Pulmonary artery endothelial cell (primary cell): ENCODE measurements around the gene IP6K3. TPM values are rescaled to one million over a fixed set of nuclear protein-coding genes. Genes with fewer than 3 reads are reported as not detected.

Source experiments
- DNase-seq: peaks from one replicate; pipeline ENCODE4 v3.0.0-alpha.2; 2011; ENCODE audit warnings: low read depth, low spot score
- total RNA-seq: library from RNA; depleted of rRNA; stranded (reverse); fragments of >200 nt; gene quantifications from 2 replicates; pipeline ENCODE4 v1.2.3, GENCODE V29; 2014

Gene IP6K3
- total RNA-seq, 1 donor from 2014 or later, result not detected

DNA sequence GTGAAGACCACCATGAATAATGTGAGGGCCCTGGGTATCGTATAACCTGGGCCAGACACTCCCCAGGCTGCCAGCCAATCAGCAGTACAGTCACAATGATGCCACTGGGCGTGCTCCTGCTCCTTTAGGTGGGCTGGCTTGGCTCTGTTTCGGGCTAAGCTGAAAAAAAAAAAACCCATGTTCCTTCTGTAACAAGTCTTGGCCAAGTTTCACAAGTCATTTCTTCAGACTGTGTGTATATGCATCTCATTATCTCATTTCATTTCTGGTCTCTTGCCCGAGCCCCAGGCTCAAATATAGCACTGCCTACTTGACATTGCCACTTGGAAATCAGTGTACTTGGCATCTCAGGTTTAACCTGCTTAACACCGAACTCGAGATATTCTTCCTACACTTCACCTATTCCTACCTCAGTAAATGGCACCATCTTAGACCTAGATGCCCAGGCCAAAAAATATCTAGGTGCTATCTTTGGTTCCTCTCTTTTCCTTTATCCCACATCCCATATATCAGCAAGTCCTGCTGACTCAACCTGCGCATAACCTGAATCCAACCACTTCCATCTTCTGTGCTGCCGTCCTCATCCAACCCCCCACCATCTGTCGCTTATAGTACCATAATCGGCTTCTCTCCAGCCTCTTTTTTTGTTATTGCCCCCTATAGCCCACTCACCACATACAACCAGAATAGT lies 37.0 kb downstream of the IP6K3 start:
- no peak for DNase-seq

DNA sequence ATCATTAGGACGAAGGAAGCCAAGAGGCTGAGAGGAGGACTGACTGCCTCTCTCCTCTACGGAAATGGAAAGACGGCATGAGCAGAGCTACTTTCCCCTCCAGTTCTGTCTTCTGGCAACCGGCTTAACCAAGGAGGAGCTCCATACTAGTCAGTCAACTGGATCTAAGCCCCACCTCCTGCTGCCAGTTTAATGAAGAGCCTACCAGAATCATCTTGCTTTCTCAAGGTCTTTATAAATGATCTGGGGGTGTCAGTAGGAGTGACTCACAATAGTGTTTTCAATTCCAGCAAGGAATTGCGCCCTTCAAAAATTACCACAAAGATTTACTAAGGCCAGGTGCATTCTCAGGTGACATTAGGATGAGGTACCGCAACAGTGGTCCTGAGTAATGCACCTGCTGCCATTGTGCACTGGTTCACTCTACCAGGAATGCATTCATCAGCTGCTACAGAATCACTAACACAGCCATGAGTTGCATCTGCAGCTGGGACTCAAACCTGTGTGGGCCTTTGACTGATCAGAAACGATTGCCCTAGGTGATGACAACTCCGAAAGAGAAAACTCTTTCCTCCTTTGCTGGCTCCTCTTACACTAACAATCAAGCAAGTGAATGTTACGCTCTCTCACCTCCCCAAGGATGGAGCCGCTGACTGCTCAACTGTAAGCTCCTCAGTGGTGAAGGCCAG lies 38.0 kb downstream of the IP6K3 start:
- DNase-seq, result no peak

DNA sequence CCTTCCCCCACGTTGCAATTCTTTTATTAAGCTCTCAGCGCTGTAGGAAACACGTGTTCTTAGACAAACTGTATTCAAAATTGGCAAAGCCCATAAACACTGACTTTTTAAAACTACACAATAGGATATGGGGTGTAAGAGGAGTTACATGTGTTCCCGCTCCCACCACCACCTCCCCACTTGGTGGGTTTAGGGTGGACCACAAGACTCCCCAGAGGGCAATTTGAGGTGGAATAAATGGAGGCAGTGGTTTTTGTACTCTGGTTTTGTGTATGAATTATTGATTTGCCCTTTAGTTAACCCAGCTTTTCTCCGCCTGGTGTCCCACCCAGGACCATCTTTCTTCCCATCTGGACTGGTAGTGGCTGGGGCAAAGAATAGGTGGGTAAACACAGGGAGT lies 38.9 kb downstream of the IP6K3 start:
- DNase-seq, result no peak

GRCh38 chr6:33705955-33706725 lies 40.6 kb downstream of the IP6K3 start:
- no peak for DNase-seq

- no peak for DNase-seq
Observed at GRCh38 chr6:33705268-33705885, 41.3 kb downstream of the IP6K3 start.

GRCh38 chr6:33704215-33705066 lies 42.3 kb downstream of the IP6K3 start:
- no peak for DNase-seq

DNA sequence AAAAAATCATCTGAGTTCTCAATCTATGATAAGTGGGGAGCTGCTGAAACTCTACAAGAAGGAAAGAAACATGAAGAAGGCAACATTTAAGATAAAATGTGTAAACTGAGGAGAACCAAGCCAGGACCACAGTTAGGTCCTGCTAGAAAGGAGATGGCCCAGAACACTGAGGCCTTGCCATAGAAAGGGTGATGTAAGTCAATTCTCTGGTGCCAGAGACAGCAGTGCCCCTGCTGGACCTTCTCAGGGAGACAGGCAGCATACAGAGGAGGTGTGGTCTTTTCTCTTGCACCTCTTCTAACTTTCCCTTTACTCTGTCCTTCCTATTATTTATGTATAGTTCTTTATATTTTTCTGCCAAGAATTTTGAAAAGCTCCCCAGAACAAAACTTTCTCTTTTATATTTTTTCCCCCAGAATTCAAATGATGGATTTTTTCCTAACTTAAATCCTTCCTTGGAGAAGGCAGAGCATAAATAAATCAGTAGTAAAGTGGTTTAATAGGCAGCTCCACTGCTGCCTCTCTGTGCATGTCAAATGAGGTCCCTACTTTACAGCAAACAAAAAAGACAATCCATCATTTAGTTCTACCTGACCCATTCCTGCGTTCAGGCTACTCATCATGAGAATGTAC lies 44.2 kb downstream of the IP6K3 start:
- DNase-seq, result no peak

GRCh38 chr6:33700391-33701050 lies 46.2 kb downstream of the IP6K3 start:
- peak; percentile 53 for DNase-seq

- no peak for DNase-seq
Observed at GRCh38 chr6:33699739-33700138, 47.0 kb downstream of the IP6K3 start.

- no peak for DNase-seq
Observed at GRCh38 chr6:33699131-33699530, 47.6 kb downstream of the IP6K3 start.

- no peak for DNase-seq
Observed at GRCh38 chr6:33698494-33698893, 48.2 kb downstream of the IP6K3 start.

- DNase-seq, result no peak
Observed at GRCh38 chr6:33697845-33698244, 48.9 kb downstream of the IP6K3 start.

GRCh38 chr6:33696548-33697518 lies 49.9 kb downstream of the IP6K3 start:
- DNase-seq, result peak; percentile 99

DNA sequence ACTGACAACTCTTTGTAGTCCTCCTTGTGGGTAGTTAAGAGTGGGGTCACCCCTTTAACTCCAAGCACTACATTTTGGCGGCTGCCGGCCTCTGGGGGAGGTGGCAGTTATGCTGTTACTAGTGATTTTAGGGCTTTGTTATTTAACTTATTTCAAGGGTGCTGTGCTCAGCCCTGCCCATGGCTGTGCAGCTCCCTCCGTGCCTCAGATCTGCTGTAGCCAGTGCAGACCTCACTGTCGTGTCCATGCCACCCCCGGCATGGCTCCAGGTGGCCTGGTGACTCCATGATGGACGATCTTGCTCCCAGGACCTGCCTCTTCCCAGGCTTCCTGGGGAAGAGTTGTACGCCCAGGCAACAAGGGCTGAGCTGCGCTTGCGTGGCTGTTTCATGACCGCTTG lies 50.6 kb downstream of the IP6K3 start:
- no peak for DNase-seq

- no peak for DNase-seq
Observed at GRCh38 chr6:33695451-33695887, 51.2 kb downstream of the IP6K3 start.

DNA sequence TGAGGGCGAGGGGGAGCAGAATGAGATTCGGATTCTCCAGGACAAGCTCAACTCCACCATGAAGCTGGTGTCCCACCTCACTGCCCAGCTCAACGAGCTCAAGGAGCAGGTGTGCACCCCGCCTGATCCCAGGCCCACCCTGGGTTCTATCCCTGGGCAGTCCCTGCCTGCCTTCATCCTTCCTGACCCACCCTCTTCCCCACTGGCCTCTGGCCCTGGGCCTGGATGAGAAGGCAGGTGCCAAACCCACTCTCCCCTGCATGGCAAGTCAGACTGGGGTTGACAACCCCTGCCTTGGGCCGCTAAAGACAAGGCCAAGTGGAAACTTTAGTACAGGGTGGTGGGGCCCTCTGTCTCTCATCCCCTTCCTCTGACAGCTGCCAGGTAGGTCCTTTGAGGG lies 51.7 kb downstream of the IP6K3 start:
- DNase-seq, result no peak

DNA sequence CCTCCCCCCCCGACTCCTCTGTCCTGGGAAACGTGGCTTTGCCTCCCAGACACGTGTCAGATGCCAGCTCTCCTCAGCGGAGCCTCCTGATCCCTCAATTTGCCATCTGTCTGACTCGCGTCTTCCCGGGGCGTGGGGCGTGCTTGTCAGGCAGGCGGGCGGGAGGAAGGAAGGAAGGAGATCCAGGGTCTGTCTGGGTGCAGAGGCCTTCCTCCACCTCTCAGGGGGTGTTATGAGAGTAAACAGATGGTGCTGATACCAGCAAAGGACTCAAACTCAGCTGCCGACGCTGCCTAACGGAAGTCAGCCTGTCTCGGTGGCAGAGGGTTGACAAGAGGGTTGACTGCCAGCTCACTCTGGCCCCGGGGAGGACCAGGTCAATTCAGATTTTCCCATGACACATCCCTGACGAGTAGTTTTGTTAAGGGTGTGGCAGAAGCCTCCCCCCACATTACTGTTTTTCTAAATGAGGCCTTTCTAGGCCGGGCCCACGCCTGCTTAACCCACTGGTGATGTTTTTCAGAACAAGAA lies 52.2 kb downstream of the IP6K3 start:
- DNase-seq, result peak; percentile 39
